GM21737 (cell line): Measurements from ENCODE around the gene MMP17.
"Not testable (repeated sequence)": the region's sequence is repeated elsewhere in the genome, so short reads cannot be mapped to it uniquely, and the experiment has no call there.

ENCODE experiments used
- ATAC-seq: cut with Tn5 transposase; IDR thresholded peaks from one replicate; pipeline ENCODE4 v1.9.1; 2021; ENCODE audit warnings: mild to moderate bottlenecking, moderate library complexity; ENCODE audit not compliant: unreplicated experiment

Gene MMP17

DNA sequence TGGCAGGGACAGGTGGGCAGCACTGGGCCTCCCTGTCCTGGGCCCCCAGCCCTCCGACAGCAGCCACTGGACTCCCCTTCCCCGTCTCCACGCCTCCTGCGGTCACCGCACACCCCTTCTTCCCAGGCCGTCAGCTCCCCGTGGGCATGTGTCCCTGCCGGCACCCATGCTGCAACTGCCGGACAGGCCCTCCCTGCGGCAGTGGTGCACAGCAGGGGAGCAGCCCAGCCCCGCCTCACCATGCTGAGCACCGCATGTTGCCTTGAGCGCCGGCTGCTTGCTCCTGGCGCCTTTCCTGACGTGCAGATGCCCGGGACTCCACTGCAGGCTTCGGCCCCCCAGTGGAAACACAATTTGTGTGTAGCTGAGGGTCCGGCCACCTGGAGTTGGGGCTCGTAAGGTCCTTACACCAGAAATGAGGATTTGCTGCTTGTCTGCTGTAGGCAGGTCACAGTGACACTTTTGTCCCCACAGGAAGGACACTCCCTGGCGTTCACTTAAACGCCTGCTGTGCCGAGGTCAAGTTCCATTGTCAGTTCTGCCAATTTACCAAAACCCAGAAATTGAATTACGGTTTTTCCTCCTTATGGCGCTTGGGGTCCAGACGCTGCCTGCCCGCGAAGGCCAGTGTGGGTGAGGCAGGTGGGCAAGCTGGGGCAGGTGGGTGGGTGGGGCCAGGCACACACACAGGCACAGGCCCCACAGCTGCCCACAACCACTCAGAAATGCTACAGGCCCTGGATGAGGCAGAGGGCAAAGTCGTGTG lies 28.2 kb upstream of the MMP17 start:
- ATAC-seq: no peak

DNA sequence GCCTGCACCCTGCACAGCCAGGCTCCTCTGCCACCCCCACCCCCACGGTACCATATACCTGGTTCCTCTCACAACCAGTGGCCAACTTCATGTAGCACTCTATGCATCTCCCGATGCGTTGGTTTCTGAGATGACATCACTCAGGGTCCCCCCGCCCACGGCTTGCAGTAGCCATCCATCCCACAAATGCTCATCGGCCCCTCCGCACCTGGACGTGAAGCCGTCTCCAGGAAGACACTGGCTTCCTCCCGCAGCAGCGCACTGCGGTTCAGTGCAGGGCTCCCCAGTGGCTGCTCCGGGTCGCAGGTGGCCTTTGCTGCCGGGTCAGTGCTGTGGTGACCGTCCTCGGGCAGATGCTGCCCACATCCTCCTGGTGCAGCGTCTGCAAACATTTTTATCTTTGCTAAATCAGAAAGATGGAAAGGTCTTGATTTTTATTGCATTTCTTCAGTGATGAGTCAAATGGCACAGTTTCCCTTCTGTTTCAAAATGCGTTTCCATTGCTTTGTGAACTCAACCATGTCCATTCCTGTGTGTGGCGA lies 27.5 kb upstream of the MMP17 start:
- ATAC-seq: no peak

DNA sequence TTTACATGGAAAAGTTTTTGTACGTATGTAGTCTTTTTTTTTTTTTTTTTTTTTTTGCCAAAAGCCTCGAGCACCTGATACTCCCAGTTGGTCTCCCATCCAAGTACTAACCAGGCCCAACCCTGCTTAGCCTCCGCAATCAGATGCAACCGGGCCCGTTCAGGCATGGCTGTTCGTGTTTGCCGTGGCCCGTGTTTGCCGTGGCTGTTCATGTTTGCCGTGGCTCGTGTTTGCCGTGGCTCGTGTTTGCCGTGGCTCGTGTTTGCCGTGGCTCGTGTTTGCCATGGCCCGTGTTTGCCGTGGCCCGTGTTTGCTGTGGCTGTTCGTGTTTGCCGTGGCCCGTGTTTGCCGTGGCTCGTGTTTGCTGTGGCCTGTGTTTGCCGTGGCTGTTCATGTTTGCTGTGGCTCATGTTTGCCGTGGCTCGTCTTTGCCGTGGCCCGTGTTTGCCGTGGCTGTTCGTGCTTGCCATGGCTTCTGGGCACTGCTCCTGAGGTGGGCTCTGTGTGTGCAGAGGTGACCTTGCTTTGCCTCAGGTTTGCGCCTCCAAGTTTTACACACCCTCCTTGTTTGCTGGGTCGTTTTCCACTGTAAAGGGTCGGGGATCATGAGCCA lies 26.8 kb upstream of the MMP17 start:
- ATAC-seq: no peak

DNA sequence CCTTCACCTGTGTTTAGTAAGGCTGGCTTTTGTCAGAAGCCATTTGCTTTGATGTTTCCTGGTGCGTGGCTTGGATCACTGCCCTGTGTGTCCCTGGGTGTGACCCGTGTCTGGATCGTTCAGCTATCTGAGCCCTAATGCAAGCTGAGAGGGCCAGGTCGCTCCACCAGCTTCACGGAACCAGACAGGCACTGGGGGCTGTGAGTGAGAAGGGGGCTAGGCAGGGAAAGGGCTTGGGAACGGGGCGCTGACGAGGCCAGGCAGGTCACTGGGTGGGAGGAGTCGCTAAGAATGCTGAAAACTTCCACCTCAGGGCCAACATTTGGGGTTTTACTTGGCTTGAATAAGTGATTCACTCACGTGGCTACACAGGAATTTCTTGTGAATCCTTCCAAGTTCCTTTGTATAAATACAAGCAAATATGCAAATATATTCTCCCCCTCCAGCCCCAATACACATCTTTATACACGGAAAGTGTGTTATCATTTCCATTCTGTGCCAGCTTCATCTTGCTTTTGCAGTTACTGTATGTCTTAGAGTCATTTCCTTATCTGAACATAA lies 24.2 kb upstream of the MMP17 start:
- ATAC-seq: no peak

DNA sequence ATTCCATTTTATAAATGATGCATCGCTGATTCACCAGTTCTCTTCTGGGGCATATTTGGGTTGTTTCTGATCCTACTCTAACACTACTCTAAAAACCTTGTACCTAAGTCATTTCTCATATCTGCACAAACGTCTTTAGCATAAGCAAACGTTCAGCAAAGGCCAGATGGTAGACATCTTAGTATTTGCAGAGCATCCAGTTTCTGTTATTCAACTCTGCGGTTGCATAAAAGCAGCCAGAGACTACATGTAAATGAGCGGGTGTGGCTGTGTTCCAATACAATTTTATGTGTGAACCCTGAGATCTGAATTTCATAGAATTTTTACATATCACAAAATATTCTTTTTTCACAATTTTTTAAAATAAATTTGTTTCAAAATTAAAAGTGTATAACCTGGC lies 22.8 kb upstream of the MMP17 start:
- ATAC-seq: no peak

DNA sequence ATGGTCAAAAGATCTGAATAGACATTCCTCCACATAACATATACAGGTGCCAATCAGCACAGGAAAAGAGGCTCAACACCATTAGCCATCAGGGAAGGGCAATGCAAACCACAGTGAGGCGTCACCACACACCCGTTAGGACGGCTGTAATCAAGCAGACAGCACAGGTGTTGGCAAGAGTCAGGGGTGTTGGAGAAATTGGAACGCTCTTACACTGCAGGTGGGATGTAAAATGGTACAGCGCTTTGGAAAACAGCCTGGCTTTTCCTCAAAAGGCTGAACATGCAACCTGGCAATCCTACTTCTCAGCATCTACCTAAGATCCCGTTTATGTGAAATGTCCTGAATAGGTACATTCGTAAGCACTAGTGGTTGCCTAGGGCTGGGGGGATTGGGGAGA lies 21.5 kb upstream of the MMP17 start:
- no peak for ATAC-seq

DNA sequence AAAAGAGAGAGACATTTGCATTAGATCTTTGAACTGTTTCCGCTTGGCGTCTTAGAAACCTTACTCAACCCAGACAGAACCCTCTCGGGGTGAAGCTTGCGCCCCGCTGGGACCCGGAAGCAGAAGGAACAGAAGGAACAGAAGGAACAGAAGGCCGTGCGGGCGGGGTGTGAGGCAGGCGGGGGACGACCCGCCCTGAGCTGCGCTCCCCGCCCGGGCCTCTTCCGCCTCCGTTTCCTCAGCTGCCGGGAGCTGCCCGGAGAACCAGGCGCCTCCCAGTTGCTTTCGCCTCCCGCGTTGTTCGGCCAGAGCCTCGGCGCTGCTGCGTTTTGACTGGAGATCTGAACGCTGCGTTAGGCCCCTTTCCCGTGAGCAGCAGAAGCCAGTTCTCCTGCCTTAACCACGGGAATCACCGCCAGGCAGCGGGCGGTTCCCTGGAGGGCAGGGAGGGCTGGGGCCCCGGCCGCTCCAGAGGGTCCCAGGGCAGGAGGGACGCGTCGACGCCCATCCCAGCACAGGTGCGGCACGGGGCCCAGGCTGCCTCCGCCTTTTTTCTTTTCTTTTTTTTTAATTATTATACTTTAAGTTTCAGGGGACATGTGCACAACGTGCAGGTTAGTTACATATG lies 19.3 kb upstream of the MMP17 start:
- ATAC-seq: no peak

DNA sequence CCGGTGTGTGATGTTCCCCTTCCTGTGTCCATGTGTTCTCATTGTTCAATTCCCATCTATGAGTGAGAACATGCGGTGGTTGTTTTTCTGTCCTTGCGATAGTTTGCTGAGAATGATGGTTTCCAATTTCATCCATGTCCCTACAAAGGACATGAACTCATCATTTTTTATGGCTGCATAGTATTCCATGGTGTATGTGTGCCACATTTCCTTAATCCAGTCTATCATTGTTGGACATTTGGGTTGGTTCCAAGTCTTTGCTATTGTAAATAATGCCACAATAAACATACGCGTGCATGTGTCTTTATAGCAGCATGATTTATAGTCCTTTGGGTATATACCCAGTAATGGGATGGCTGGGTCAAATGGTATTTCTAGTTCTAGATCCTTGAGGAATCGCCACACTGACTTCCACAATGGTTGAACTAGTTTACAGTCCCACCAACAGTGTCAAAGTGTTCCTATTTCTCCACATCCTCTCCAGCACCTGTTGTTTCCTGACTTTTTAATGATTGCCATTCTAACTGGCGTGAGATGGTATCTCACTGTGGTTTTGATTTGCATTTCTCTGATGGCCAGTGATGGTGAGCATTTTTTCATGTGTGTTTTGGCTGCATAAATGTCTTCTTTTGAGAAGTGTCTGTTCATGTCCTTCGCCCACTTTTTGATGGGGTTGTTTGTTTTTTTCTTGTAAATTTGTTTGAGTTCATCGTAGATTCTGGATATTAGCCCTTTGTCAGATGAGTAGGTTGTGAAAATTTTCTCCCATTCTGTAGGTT lies 18.5 kb upstream of the MMP17 start:
- ATAC-seq: not testable (repeated sequence)

DNA sequence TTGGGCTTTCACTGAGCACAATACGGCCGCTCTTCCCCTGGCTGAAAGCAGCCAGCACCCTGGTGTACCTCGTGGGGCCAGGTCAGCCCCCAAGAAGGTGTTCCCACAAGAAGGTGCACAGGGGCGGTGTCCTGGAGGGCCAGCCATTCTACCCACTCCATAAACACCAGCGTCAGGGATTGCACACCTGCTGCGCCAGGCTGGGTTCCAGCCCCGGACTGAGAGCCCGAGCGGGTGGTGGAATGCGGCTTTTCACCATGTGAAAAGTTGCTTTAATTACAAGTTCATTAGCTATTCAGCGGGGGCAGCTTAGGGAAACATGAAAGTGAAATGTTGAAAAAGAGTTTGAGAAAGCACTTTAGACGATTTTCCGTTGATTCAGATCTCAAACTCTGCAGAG lies 17.5 kb upstream of the MMP17 start:
- no peak for ATAC-seq

DNA sequence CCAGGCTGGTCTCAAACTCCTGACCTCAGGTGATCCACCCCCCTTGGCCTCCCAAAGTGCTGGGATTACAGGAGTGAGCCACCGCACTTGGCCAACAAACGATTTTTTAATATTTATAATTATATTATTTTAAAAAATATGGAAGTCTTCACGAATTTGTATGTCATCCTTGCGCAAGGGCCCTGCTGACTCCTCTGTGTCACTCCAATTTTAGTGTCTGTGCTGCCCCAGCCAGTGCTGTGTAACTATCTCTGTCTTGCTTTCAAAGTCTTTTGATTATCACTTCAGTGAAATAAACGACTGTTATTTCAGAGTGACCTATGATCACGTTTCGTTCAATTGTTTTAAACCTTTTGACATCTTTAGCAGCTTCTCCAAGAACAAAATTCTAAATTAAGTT lies 13.1 kb upstream of the MMP17 start:
- no peak for ATAC-seq

DNA sequence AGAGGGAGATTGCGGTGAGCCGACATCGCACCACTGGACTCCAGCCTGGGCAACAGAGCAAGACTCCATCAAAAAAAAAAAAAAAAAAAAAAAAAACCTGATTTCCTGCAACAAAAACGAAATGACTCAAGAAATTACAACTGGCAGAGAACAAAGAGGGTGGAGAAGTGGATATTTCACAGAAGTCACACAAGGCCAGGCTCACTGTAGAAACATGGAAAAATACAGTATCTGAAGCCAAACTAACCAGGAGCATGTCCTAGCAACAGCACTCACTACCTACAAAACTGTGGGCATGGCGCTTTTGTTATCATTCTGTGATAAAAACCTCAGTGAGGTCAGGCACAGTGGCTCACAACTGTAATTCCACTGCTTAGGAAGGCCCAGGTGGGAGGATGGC lies 11.7 kb upstream of the MMP17 start:
- no peak for ATAC-seq

DNA sequence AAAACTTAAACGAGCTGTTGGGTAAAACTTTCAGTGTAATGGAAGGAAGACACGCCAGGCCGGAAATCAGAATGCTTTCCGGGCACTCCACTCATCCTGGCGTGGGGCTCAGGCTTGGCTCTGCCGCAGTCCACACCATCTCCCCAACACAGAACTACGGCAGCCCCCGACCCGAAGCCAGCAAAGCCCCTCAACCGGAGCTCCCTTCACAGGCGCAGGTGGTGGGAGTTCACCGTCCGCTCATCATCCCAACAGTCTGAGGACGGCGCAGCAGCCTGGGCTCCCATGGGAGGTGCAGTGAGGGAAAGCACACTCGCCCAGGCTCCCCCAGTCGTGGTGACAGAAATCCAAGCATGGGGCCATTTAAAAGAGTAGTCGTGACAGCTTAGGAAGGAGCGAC lies 11.0 kb upstream of the MMP17 start:
- ATAC-seq: no peak

DNA sequence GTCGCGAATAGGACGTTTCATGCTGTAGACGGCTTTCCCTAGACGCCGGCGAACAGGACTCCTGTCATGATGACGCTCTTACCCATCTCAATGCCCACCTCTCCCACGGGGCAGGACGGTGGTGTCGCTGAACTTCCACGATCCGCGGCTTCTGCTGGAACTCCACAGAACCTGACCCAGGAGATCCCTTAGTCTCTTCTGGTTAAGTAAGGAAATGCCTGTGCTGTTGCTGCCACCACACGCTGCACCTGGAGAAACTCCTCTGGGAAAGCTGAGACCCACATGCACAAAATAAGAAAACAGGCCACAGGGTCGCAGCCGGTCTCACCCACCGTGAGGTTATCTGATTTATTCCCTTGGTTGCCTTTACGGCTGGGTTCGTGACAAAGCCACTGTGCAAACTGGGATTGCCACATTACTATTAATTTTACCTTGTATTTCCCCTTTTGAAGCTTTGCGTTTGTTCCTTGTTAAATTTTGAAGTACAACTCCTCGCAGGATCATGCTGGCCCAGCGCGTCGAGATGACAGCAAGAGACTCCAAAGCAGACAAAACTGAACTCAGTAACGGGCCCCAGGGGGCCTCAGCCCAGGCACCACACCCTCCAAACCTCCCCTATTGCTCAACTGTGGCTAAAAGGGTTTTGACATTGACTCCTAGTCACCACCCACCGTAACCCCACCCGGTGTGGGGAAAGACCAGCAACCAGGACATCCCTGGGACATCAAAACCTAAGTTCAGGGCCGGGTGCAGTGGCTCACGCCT lies 9.2 kb upstream of the MMP17 start:
- ATAC-seq: no peak

DNA sequence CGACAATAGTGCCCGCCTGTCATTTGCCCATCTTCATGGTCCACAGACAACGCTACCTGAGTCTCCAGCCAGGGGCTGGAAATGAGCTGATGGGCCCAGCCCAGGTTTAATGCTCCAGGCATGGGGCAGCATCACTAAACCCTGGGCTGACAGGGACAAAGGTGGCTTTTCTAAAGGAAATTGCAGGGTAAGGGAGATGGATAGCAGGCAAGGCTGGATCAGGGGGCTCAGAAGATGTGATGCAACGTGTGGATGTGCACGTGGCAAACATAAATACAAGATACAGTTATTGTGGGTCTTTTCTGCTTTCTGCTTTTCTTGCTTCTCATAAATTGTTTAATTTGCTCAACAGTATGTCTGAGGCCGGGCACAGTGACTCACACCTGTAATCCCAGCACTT lies 3.7 kb upstream of the MMP17 start:
- no peak for ATAC-seq

DNA sequence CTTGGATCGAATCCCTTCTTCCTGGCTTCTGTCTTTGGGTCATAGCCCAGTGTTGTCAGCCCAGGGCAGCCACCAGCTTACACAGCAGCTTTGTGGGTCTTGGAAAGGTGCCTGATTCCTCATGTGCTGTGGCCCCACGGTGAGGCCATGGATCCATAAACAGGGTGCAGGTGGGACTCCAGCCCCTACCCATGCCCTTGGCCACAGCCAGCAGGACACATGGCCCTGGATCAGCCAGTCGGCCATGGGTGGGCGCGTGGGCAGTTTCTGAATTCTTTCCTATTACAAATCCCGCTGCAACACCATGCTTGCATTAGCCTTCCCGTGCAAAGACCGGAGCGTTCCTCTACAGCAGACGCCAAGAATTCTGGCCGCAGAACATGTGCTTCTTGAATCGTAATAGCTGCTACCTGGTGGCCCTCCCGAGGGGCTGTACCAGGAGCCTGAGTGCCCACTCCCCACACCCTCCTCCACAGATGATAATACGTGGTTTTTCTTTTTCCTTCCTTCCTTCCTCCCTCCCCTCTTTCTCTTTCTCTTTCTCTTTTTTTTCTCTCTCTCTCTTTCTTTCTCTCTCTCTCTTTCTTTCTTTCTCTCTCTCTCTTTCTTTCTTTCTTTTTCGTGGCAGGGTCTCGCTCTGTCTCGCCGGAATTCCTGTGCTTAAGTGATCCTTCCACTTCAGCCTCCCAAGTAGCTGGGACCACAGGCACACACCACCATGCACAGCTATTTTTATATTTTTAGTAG lies 2.9 kb upstream of the MMP17 start:
- ATAC-seq: no peak

DNA sequence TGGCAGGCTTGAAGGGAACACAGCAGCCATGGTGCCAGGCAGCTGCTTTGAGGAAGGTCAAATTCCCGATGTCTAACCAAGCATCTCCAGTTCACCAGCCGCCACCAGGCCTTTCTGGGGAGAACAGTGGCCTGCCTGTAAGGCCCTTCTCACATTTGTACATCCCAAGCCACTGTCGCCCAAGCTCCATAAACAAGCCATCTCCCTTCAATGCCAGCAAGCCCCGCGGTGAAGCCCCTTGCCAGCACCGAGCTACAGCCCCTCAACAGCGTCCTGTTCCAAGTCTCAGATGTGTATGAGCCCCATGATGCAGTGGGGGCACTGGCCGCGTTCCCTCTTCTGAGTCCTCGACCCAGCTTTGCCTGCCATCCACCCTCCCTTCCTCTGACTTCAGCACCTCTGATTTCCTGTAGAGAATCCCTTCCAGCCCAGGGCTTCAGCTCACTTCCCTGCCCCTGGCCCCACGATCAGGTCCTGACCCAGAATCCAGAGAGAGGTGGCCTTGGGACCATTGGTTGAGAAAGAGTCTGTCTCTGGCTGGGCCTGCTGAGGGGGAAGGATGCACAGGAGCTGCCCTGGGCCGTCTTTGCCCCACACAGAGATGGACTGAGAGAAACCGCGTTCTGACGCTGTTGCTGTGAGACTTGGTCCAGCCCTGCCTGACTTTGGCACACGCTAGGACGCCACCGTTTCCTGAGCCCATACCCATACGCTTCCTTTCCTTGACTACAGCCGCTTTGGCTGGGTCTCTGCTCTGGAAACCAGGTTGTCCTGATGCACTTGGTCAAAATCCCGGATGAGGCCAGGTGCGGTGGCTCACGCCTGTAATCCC lies 1.9 kb upstream of the MMP17 start:
- ATAC-seq: no peak

DNA sequence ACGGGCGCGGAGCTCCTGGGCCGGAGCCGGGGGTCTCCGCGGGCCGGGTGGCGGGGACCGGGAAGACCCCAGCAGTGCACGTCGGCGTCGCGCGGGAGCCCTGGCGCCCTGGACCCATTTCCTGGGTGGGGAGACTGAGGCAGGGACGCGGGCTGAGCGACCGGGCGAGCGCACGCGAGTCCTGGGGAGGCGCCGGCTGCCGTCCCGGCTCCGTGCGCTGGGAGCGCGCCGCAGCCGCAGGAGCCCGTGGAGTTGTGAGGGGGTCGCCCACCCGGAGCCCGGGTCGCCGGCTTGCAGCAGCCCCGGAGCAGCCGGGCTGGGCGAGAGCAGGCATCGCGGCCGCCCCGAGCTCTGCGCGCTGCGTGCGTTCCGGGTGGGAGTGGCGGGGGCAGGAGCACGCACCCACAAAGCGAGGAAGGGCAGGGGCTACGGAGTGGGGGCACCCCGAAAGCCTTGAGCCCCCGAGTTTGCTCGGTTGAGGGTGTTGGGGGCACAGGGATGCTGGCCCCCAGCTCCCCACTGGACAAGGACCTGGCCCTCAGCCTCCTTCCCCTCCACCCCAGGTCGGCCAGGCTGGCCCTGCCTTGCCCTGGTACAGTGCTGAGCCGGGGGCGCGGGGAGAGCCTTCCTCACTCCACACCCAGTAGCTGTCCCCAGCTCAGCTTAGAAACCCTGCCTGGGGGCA lies 620 bp downstream of the MMP17 start:
- no peak for ATAC-seq

DNA sequence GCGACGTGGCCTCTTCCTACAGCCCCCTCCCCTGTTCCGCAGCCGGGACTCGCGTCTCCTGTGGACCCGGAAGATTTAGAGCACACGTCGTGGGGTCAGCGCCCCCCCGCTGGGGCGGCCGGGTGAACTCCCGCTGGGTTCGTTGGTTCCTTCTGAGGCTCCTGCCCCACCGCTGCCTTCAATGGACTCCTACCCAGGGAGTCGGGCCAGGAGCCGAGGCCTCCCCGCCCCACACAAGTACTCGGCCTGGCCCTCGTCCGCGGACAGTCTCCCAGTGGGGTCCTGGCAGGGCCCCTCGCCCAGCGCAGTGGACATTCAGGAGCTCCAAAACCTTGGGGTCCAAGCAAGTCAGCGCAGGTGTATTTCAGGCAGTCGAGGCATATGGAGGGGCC lies 1.2 kb downstream of the MMP17 start:
- ATAC-seq: no peak
